Measurements from ENCODE around the gene ABCC3. TPM values are rescaled to one million over a fixed set of nuclear protein-coding genes. Genes with fewer than 3 reads are reported as not detected.

Gene ABCC3
- total and polyA plus RNA-seq, 9 of the 15 experiments (the other 6 are each of a cell fraction or from before 2014, with no cell fraction given): 0.03 to 1.6 (median 0.42) TPM; not detected in 5

GRCh38 chr17:50620858-50621257 lies 13.8 kb upstream of the ABCC3 start:
- H3K9me1 ChIP-seq (ENCODE audit: control insufficient read depth, insufficient read depth, low read length): no peaks in the 10 kb centered on the region
- peak overlapping the region; percentile 70; the same call in 1 of the 2 replicates for H2AFZ ChIP-seq (ENCODE audit: low read depth, low read length)
- intact Hi-C loops (cut with micrococcal nuclease) (no loop called here), in situ Hi-C loops (cut with MboI) (loop anchor here (5.0 kb wide), 1 partner anchor 134 kb away; no protein-coding TSS in a partner anchor)
- peaks cover 4% of the 10 kb centered on the region; the same call in 1 of the 2 replicates for H4K20me1 ChIP-seq (replicated peaks; ENCODE audit: control insufficient read depth, insufficient read depth, low read length)
- POLR2A ChIA-PET: no interaction called here
- H3K79me2 ChIP-seq (ENCODE audit: control insufficient read depth, insufficient read depth, low read length): no peaks in the 10 kb centered on the region
- no peaks in the 10 kb centered on the region for H3K9me3 ChIP-seq (replicated peaks; ENCODE audit: control insufficient read depth, insufficient read depth, low read depth, low read length)
- FAIRE-seq: no peak
- 12% methylated on average over 16 of the region's 17 CpGs for WGBS (ENCODE audit: insufficient coverage, low coverage, missing lambda C conversion rate)
- peak in 3 of 4 experiments; percentile 34 to 54 (median 51) for DNase-seq (ENCODE audit: extremely low read depth in 1 of 4, low spot score in 3 of 4)
- peaks cover 15 to 55% of the 10 kb centered on the region in 2 experiments; a peak in 4 of 5 replicates for H3K27me3 ChIP-seq (ENCODE audit: control insufficient read depth in 2 of 2, insufficient read depth in 2 of 2, low read length in 2 of 2)
- H3K36me3 ChIP-seq (ENCODE audit: control insufficient read depth, insufficient read depth, low read length): no peaks in the 10 kb centered on the region
- H3K4me2 ChIP-seq (ENCODE audit: insufficient read depth, low read length): 0 out of 2 replicates have a peak overlapping the region, but pooled peaks have one; percentile 21
- no peak overlapping the region for H3K4me3 ChIP-seq
- TF ChIP-seq ZNF668 (CRISPR knock-in tag; IDR thresholded peaks at IDR 0.05): no peak
- TF ChIP-seq ZBTB7A (IDR thresholded peaks at IDR 0.05; ENCODE audit: borderline replicate concordance, control insufficient read depth, low read depth, low read length): peak; percentile 19; the same call in 1 of the 2 replicates
- TF ChIP-seq, protein P1, sequence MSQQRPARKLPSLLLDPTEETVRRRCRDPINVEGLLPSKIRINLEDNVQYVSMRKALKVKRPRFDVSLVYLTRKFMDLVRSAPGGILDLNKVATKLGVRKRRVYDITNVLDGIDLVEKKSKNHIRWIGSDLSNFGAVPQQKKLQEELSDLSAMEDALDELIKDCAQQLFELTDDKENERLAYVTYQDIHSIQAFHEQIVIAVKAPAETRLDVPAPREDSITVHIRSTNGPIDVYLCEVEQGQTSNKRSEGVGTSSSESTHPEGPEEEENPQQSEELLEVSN (IDR thresholded peaks at IDR 0.05; ENCODE audit: borderline replicate concordance in 1 of 2, extremely low read depth in 1 of 2, insufficient read depth in 1 of 2, insufficient read length in 1 of 2, low read depth in 1 of 2, low read length in 1 of 2, poor library complexity in 1 of 2, severe bottlenecking in 1 of 2): peak in 1 of 2 experiments; percentile 41
- peak; percentile 41 to 62 (median 61) for TF ChIP-seq CTCF (IDR thresholded peaks at IDR 0.05 in 2 of 3, conservative IDR thresholded peaks at IDR 0.05 in 1 of 3; ENCODE audit: insufficient read depth in 2 of 3, low read depth in 1 of 3, low read length in 3 of 3)
- TF ChIP-seq NFATC3 (IDR thresholded peaks at IDR 0.05): no peak
- TF ChIP-seq RB1 (IDR thresholded peaks at IDR 0.05; ENCODE audit: low read depth): 0 out of 2 replicates have a peak, but pooled peaks have one; percentile 14
- 0 out of 4 replicates have a peak, but pooled peaks of 1 of the 2 experiments have one; percentile 9 for TF ChIP-seq RAD21 (CRISPR knock-in tag; conservative IDR thresholded peaks at IDR 0.05 in 1 of 2, IDR thresholded peaks at IDR 0.05 in 1 of 2)
- no TSS peak for BruUV-seq (replicated peaks)
- CTCF ChIA-PET (ENCODE audit: low intra/inter-chr PET ratio): no interaction called here
- peak overlapping the region in 1 of 2 experiments; percentile 6; a peak in 2 of 4 replicates for H3K9ac ChIP-seq (ENCODE audit: insufficient read depth in 1 of 2, low read depth in 2 of 2, low read length in 2 of 2)
- ATAC-seq: peak; percentile 77
- H3K4me1 ChIP-seq (replicated peaks in 1 of 2; ENCODE audit: control insufficient read depth in 2 of 2, insufficient read depth in 2 of 2, low read length in 2 of 2): peaks cover 7 to 32% of the 10 kb centered on the region in 2 experiments; a peak in 3 of 5 replicates
- no peak overlapping the region for H3K27ac ChIP-seq (ENCODE audit: extremely low read depth, low read depth, low read length)
